Measurements from ENCODE around the gene SPDYE3.
"Not testable (repeated sequence)": the region's sequence is repeated elsewhere in the genome, so short reads cannot be mapped to it uniquely, and the experiment has no call there.

Gene SPDYE3

GRCh38 chr7:100358027-100358856, 50.7 kb downstream of the SPDYE3 start, which contains the start of gene PILRB:
PILRB (plus strand) TSS chr7:100358117; CDS start chr7:100358303, 186 bp downstream.
- TF ChIP-seq, protein P1, sequence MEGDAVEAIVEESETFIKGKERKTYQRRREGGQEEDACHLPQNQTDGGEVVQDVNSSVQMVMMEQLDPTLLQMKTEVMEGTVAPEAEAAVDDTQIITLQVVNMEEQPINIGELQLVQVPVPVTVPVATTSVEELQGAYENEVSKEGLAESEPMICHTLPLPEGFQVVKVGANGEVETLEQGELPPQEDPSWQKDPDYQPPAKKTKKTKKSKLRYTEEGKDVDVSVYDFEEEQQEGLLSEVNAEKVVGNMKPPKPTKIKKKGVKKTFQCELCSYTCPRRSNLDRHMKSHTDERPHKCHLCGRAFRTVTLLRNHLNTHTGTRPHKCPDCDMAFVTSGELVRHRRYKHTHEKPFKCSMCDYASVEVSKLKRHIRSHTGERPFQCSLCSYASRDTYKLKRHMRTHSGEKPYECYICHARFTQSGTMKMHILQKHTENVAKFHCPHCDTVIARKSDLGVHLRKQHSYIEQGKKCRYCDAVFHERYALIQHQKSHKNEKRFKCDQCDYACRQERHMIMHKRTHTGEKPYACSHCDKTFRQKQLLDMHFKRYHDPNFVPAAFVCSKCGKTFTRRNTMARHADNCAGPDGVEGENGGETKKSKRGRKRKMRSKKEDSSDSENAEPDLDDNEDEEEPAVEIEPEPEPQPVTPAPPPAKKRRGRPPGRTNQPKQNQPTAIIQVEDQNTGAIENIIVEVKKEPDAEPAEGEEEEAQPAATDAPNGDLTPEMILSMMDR (IDR thresholded peaks at IDR 0.05): no peak; the same call in 1 of the 2 replicates
- no peak for TF ChIP-seq ZFX (IDR thresholded peaks at IDR 0.05; ENCODE audit: borderline replicate concordance)
- H3K27ac ChIP-seq: no peak within 1 kb of the TSS

DNA sequence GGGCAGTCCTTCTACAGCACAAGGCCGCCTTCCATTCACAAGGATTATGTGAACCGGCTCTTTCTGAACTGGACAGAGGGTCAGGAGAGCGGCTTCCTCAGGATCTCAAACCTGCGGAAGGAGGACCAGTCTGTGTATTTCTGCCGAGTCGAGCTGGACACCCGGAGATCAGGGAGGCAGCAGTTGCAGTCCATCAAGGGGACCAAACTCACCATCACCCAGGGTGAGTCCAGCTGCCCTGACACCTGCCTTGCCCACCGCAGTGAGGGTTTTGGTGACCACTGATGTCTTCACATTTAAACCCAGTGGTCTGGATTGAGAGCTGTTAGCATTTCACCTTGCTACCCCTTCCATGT, 51.3 kb downstream of the SPDYE3 start:
- TF ChIP-seq ZFX (IDR thresholded peaks at IDR 0.05; ENCODE audit: borderline replicate concordance): no peak
- TF ChIP-seq, protein P1 (IDR thresholded peaks at IDR 0.05): no peak
- H3K27ac ChIP-seq: no peak overlapping the region

- no peak for TF ChIP-seq ZFX (IDR thresholded peaks at IDR 0.05; ENCODE audit: borderline replicate concordance)
- TF ChIP-seq, protein P1 (IDR thresholded peaks at IDR 0.05): no peak
- no peak overlapping the region for H3K27ac ChIP-seq
Observed at GRCh38 chr7:100360135-100360854, 52.8 kb downstream of the SPDYE3 start.

GRCh38 chr7:100363098-100363497, 55.6 kb downstream of the SPDYE3 start:
- no peak overlapping the region for H3K27ac ChIP-seq
- TF ChIP-seq, protein P1 (IDR thresholded peaks at IDR 0.05): no peak
- TF ChIP-seq ZFX (IDR thresholded peaks at IDR 0.05; ENCODE audit: borderline replicate concordance): no peak

GRCh38 chr7:100363797-100364196, 56.3 kb downstream of the SPDYE3 start:
- H3K27ac ChIP-seq: not testable (repeated sequence)

GRCh38 chr7:100364480-100364879, 57.0 kb downstream of the SPDYE3 start:
- no peak overlapping the region; the same call in 1 of the 2 replicates for H3K27ac ChIP-seq
- TF ChIP-seq, protein P1 (IDR thresholded peaks at IDR 0.05): no peak
- TF ChIP-seq ZFX (IDR thresholded peaks at IDR 0.05; ENCODE audit: borderline replicate concordance): no peak

- peak overlapping the region; percentile 3; the same call in 1 of the 2 replicates for H3K27ac ChIP-seq
Observed at GRCh38 chr7:100365998-100366367, 58.5 kb downstream of the SPDYE3 start.

Data from 22Rv1 (cell line).